H1 (cell line): ENCODE measurements around the gene SLC13A5. TPM values are rescaled to one million over a fixed set of nuclear protein-coding genes. Genes with fewer than 3 reads are reported as not detected.

Experiments
- MAFK ChIP-seq: IDR thresholded peaks from 2 replicates; pipeline ENCODE4 v1.6.1; 2012; ENCODE audit warnings: low read depth, mild to moderate bottlenecking, improper control_type of control experiment, low read length
- SAP30 ChIP-seq: fragments of 300-600 bp; sonication (generic); IDR thresholded peaks from 2 replicates; pipeline ENCODE4 v1.7.1; 2012; ENCODE audit warnings: low read length, moderate library complexity, mild to moderate bottlenecking, inconsistent platforms; ENCODE audit not compliant: insufficient read depth, insufficient replicate concordance
- SUZ12 ChIP-seq: fragments of 200-600 bp; sonication (generic); IDR thresholded peaks from 2 replicates; pipeline ENCODE4 v1.6.1; 2012; ENCODE audit warnings: mild to moderate bottlenecking, inconsistent platforms, low read length, moderate library complexity, mixed read lengths
- polyA plus RNA-seq, 7 experiments: library from polyadenylated mRNA; depleted of rRNA in 3 of 7; stranded (reverse) in 5 of 7; unstranded in 2 of 7; fragments of >200 nt in 5 of 7; fragments of 200-250 nt in 2 of 7; gene quantifications; 1 replicate in 5 of 7; 2 replicates in 1 of 7; 4 replicates in 1 of 7; pipeline versions ENCODE4 v1.2.1 to v1.2.3, GENCODE V29; 2011 to 2013; ENCODE audit warnings: missing spikeins in 2 of 7, mixed read lengths in 2 of 7
- total RNA-seq: library from RNA; stranded (reverse); fragmentation: NEBNext Ultra II Directional; extraction: Animal tissue kit (Norgen Biotek cat#: 25700); gene quantifications from 2 replicates; pipeline ENCODE4 v1.2.1, GENCODE V29; 2021

Gene SLC13A5
- total and polyA plus RNA-seq, 2 of the 8 experiments (the other 6 are each of a cell fraction or from before 2014, with no cell fraction given): 2.1 to 2.6 TPM

- TF ChIP-seq SAP30 (peak; percentile 85), SUZ12 (no peak), MAFK (no peak)
These were observed 72.5 kb downstream of the SLC13A5 start, which contains the start of the genes KIAA0753 and TXNDC17 (continued) for GRCh38 chr17:6640536-6641246.
